GM21825 (cell line): ENCODE measurements around the gene ZNF330.

Experiments used
- ATAC-seq: cut with Tn5 transposase; IDR thresholded peaks from one replicate; pipeline ENCODE4 v1.9.1; 2021; ENCODE audit warnings: mild to moderate bottlenecking, moderate library complexity; ENCODE audit not compliant: unreplicated experiment

ZNF330 gene

GRCh38 chr4:141229408-141230101, 8.9 kb downstream of the ZNF330 start:
- no peak for ATAC-seq

GRCh38 chr4:141233673-141234072, 13.0 kb downstream of the ZNF330 start:
- no peak for ATAC-seq

GRCh38 chr4:141238186-141238585, 17.5 kb downstream of the ZNF330 start:
- ATAC-seq = no peak

- ATAC-seq = no peak
Observed at GRCh38 chr4:141240259-141240658, 19.6 kb downstream of the ZNF330 start.

GRCh38 chr4:141240671-141241070, 20.0 kb downstream of the ZNF330 start:
- no peak for ATAC-seq

- no peak for ATAC-seq
Observed at GRCh38 chr4:141241986-141242385, 21.3 kb downstream of the ZNF330 start.

GRCh38 chr4:141244419-141244818, 23.7 kb downstream of the ZNF330 start:
- no peak for ATAC-seq

- ATAC-seq = no peak
Observed at GRCh38 chr4:141246243-141246642, 25.5 kb downstream of the ZNF330 start.

GRCh38 chr4:141246683-141247429, 26.2 kb downstream of the ZNF330 start:
- ATAC-seq = no peak

GRCh38 chr4:141247430-141247780, 26.7 kb downstream of the ZNF330 start:
- ATAC-seq = no peak

GRCh38 chr4:141248029-141248428, 27.3 kb downstream of the ZNF330 start:
- ATAC-seq = no peak

GRCh38 chr4:141248486-141248885, 27.8 kb downstream of the ZNF330 start:
- ATAC-seq = no peak

- ATAC-seq = no peak
Observed at GRCh38 chr4:141254326-141254725, 33.6 kb downstream of the ZNF330 start.

GRCh38 chr4:141255016-141255415, 34.3 kb downstream of the ZNF330 start:
- ATAC-seq = no peak

GRCh38 chr4:141258558-141258957, 37.9 kb downstream of the ZNF330 start:
- no peak for ATAC-seq

GRCh38 chr4:141275834-141276233, 55.1 kb downstream of the ZNF330 start:
- no peak for ATAC-seq

- no peak for ATAC-seq
Observed at GRCh38 chr4:141283152-141283551, 62.5 kb downstream of the ZNF330 start.

- no peak for ATAC-seq
Observed at GRCh38 chr4:141283563-141283962, 62.9 kb downstream of the ZNF330 start.
